Suprapubic skin (tissue), 4 donors: Measurements from ENCODE around the gene RETSAT. TPM values are rescaled to one million over a fixed set of nuclear protein-coding genes. Genes with fewer than 3 reads are reported as not detected.
"Not testable (repeated sequence)": the region's sequence is repeated elsewhere in the genome, so short reads cannot be mapped to it uniquely, and the experiment has no call there.

Source experiments
- DNase-seq, 2 donors: peaks; one replicate each; pipeline ENCODE4 v3.0.0-alpha.2; 2019; ENCODE audit warnings: low spot score in 2 of 2
- H3K27ac ChIP-seq: fragments of 200-600 bp; sonication (generic); one replicate; pipeline ENCODE4 v1.5.1; 2019
- H3K27me3 ChIP-seq: fragments of 200-600 bp; sonication (generic); one replicate; pipeline ENCODE4 v1.5.1; 2019
- H3K36me3 ChIP-seq: fragments of 200-600 bp; sonication (generic); one replicate; pipeline ENCODE4 v1.5.1; 2019
- H3K4me1 ChIP-seq: fragments of 200-600 bp; sonication (generic); one replicate; pipeline ENCODE4 v1.5.1; 2019
- H3K4me3 ChIP-seq: fragments of 200-600 bp; sonication (generic); one replicate; pipeline ENCODE4 v1.5.1; 2019; ENCODE audit warnings: mild to moderate bottlenecking
- H3K9me3 ChIP-seq: fragments of 200-600 bp; sonication (generic); one replicate; pipeline ENCODE4 v1.5.1; 2019
- CTCF ChIP-seq, 2 donors: fragments of 200-600 bp in 1 of 2; fragments of 450-650 bp in 1 of 2; sonication (generic) in 1 of 2; IDR thresholded peaks; one replicate each; pipeline ENCODE4 v1.5.1; 2016 to 2019; ENCODE audit warnings: antibody characterized with exemption in 2 of 2, mild to moderate bottlenecking in 1 of 2, moderate library complexity in 1 of 2
- EP300 ChIP-seq: sonication (generic); formaldehyde crosslinking; IDR thresholded peaks from one replicate; pipeline ENCODE4 v1.6.1; 2017; ENCODE audit warnings: antibody characterized with exemption
- POLR2A ChIP-seq, 2 donors: fragments of 450-650 bp; IDR thresholded peaks; one replicate each; pipeline ENCODE4 v1.6.1; 2017; ENCODE audit warnings: antibody characterized with exemption in 2 of 2, mild to moderate bottlenecking in 2 of 2, moderate library complexity in 2 of 2
- POLR2AphosphoS5 ChIP-seq, 3 donors: sonication (generic); formaldehyde crosslinking; IDR thresholded peaks; one replicate each; pipeline ENCODE4 v1.6.1; 2017; ENCODE audit warnings: antibody characterized with exemption in 3 of 3
- WGBS: methylation state at CpG from one replicate; pipeline ENCODE4 v1.1.5; 2018; 5-methylcytosine and 5-hydroxymethylcytosine counted together
- total RNA-seq, 4 donors: library from RNA; depleted of rRNA; stranded (reverse); fragments of >200 nt; gene quantifications; one replicate each; pipeline ENCODE4 v1.1.0, GENCODE V29; 2016

Gene RETSAT
- total RNA-seq, 4 donors from 2014 or later = 92.4 to 126 (median 117) TPM

GRCh38 chr2:85376291-85377065, 22.1 kb upstream of the RETSAT start:
- DNase-seq = no peak
- no peaks in the 10 kb centered on the region for H3K27me3 ChIP-seq
- H3K27ac ChIP-seq = peak overlapping the region; percentile 32
- 57% methylated on average over 3 of the region's 5 CpGs for WGBS
- H3K36me3 ChIP-seq = peaks cover 45% of the 10 kb centered on the region
- no peak for TF ChIP-seq EP300
- TF ChIP-seq CTCF (IDR thresholded peaks at IDR 0.05) = no peak
- TF ChIP-seq POLR2AphosphoS5 (IDR thresholded peaks at IDR 0.05) = no peak
- no peak for TF ChIP-seq POLR2A (IDR thresholded peaks at IDR 0.05)
- H3K4me1 ChIP-seq = peaks cover 15% of the 10 kb centered on the region
- no peak overlapping the region for H3K4me3 ChIP-seq
- H3K9me3 ChIP-seq = no peaks in the 10 kb centered on the region

GRCh38 chr2:85371045-85371444, 16.7 kb upstream of the RETSAT start:
- WGBS = 93% methylated on average over 11 of the region's 11 CpGs
- no peak for DNase-seq
- Histone ChIP-seq H3K4me1 (no peaks in the 10 kb centered on the region), H3K27ac (no peak overlapping the region), H3K36me3 (peaks cover 28% of the 10 kb centered on the region), H3K4me3 (no peak overlapping the region), H3K27me3 (no peaks in the 10 kb centered on the region), H3K9me3 (no peaks in the 10 kb centered on the region)
- TF ChIP-seq CTCF (IDR thresholded peaks at IDR 0.05) (no peak), POLR2AphosphoS5 (IDR thresholded peaks at IDR 0.05) (no peak), POLR2A (IDR thresholded peaks at IDR 0.05) (no peak), EP300 (no peak)

GRCh38 chr2:85369500-85369899, 15.2 kb upstream of the RETSAT start:
- TF ChIP-seq POLR2A (IDR thresholded peaks at IDR 0.05) (no peak), POLR2AphosphoS5 (IDR thresholded peaks at IDR 0.05) (no peak), EP300 (no peak), CTCF (IDR thresholded peaks at IDR 0.05) (no peak)
- WGBS = 70% methylated on average over 5 of the region's 5 CpGs
- DNase-seq = no peak

GRCh38 chr2:85368921-85369320, 14.6 kb upstream of the RETSAT start:
- Histone ChIP-seq H3K9me3 (no peaks in the 10 kb centered on the region), H3K4me1 (no peaks in the 10 kb centered on the region), H3K27ac (no peak overlapping the region), H3K27me3 (no peaks in the 10 kb centered on the region), H3K36me3 (peaks cover 24% of the 10 kb centered on the region), H3K4me3 (no peak overlapping the region)
- no peak for DNase-seq
- TF ChIP-seq EP300 (no peak), CTCF (IDR thresholded peaks at IDR 0.05) (no peak), POLR2A (IDR thresholded peaks at IDR 0.05) (no peak), POLR2AphosphoS5 (IDR thresholded peaks at IDR 0.05) (no peak)

More at GRCh38 chr2:85369500-85369899, 15.2 kb upstream of the RETSAT start:
- no peak overlapping the region for H3K27ac ChIP-seq
- H3K9me3 ChIP-seq = no peaks in the 10 kb centered on the region
- H3K27me3 ChIP-seq = no peaks in the 10 kb centered on the region
- H3K4me3 ChIP-seq = no peak overlapping the region
- peaks cover 24% of the 10 kb centered on the region for H3K36me3 ChIP-seq
- no peaks in the 10 kb centered on the region for H3K4me1 ChIP-seq

- H3K4me1 ChIP-seq = no peaks in the 10 kb centered on the region
- no peak overlapping the region for H3K27ac ChIP-seq
- H3K36me3 ChIP-seq = peaks cover 39% of the 10 kb centered on the region
- H3K9me3 ChIP-seq = no peaks in the 10 kb centered on the region
- no peaks in the 10 kb centered on the region for H3K27me3 ChIP-seq
- WGBS = 74% methylated on average over 5 of the region's 5 CpGs
- H3K4me3 ChIP-seq = no peak overlapping the region
- TF ChIP-seq CTCF (IDR thresholded peaks at IDR 0.05) = no peak
- TF ChIP-seq EP300 = no peak
- no peak for TF ChIP-seq POLR2A (IDR thresholded peaks at IDR 0.05)
- no peak for TF ChIP-seq POLR2AphosphoS5 (IDR thresholded peaks at IDR 0.05)
- DNase-seq = no peak
Measured at GRCh38 chr2:85367180-85367579, 12.9 kb upstream of the RETSAT start.

- 97% methylated on average over 5 of the region's 5 CpGs for WGBS
- H3K27ac ChIP-seq, DNase-seq, H3K4me1 ChIP-seq, H3K27me3 ChIP-seq, H3K9me3 ChIP-seq, H3K4me3 ChIP-seq: not testable (repeated sequence)
- peaks cover 41% of the 10 kb centered on the region for H3K36me3 ChIP-seq
Measured at GRCh38 chr2:85362653-85363387, 8.5 kb upstream of the RETSAT start.
